ENCODE results near the gene SLCO3A1. TPM values are rescaled to one million over a fixed set of nuclear protein-coding genes. Genes with fewer than 3 reads are reported as not detected.

Gene SLCO3A1
- total RNA-seq, 1 donor from 2014 or later: 65.8 TPM

DNA sequence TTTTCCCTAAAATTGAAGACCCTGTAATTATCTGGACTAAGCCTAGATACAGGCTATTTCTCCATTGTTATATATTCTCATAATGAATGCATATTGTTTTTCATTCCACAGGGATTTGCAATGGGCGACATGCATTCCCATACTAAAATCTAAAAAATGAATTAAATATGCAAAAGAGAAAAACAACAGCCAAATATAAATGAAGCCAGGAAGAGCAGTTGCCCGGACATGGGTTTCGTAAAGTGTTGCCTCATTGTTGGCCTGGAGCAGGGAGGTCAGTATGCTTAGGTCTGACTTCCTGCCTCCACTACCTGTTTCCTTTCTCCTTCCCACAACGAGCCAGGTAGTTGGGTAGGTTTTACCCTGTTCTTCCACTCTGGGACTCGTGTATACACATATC lies 27.1 kb upstream of the SLCO3A1 start:
- no peak overlapping the region for H3K27ac ChIP-seq
- DNase-seq (ENCODE audit: extremely low spot score in 2 of 2): no peak
- no peaks in the 10 kb centered on the region for H3K9me3 ChIP-seq
- H3K36me3 ChIP-seq: no peaks in the 10 kb centered on the region
- no peak overlapping the region for H3K4me3 ChIP-seq
- H3K27me3 ChIP-seq: no peaks in the 10 kb centered on the region
- no peaks in the 10 kb centered on the region for H3K4me1 ChIP-seq
- TF ChIP-seq, protein P1, sequence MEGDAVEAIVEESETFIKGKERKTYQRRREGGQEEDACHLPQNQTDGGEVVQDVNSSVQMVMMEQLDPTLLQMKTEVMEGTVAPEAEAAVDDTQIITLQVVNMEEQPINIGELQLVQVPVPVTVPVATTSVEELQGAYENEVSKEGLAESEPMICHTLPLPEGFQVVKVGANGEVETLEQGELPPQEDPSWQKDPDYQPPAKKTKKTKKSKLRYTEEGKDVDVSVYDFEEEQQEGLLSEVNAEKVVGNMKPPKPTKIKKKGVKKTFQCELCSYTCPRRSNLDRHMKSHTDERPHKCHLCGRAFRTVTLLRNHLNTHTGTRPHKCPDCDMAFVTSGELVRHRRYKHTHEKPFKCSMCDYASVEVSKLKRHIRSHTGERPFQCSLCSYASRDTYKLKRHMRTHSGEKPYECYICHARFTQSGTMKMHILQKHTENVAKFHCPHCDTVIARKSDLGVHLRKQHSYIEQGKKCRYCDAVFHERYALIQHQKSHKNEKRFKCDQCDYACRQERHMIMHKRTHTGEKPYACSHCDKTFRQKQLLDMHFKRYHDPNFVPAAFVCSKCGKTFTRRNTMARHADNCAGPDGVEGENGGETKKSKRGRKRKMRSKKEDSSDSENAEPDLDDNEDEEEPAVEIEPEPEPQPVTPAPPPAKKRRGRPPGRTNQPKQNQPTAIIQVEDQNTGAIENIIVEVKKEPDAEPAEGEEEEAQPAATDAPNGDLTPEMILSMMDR (IDR thresholded peaks at IDR 0.05): no peak
- TF ChIP-seq POLR2A (IDR thresholded peaks at IDR 0.05) (no peak), POLR2AphosphoS5 (IDR thresholded peaks at IDR 0.05; ENCODE audit: insufficient read depth in 1 of 2, low read depth in 1 of 2) (no peak)
- intact Hi-C loops (cut with DNase I): no loop called here

DNA sequence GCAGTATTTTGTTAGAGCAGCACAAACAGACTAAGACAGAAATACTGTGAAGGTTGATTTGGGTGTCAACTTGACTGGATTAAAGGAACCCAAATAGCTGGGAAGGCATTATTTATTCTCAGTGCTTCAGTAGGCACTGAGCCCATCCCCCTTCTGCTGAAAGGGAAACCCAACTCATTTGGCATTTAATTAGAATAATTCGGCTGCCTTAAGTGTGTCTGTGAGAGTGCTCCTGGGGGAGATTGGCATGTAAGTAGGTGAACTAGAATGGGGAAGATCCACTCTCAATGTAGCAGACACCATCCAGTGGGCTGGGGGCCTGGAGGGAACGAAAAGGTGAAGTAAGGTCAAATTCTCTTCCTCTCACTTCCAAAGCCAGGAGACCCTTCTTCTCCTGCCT lies 20.5 kb upstream of the SLCO3A1 start:
- Histone ChIP-seq H3K4me1 (no peaks in the 10 kb centered on the region), H3K36me3 (no peaks in the 10 kb centered on the region), H3K27ac (no peak overlapping the region), H3K9me3 (no peaks in the 10 kb centered on the region), H3K4me3 (no peak overlapping the region), H3K27me3 (no peaks in the 10 kb centered on the region)
- intact Hi-C loops (cut with DNase I): no loop called here
- TF ChIP-seq, protein P1 (IDR thresholded peaks at IDR 0.05): no peak
- no peak for TF ChIP-seq POLR2A (IDR thresholded peaks at IDR 0.05)
- no peak for TF ChIP-seq POLR2AphosphoS5 (IDR thresholded peaks at IDR 0.05; ENCODE audit: insufficient read depth in 1 of 2, low read depth in 1 of 2)
- no peak for DNase-seq (ENCODE audit: extremely low spot score in 2 of 2)

DNA sequence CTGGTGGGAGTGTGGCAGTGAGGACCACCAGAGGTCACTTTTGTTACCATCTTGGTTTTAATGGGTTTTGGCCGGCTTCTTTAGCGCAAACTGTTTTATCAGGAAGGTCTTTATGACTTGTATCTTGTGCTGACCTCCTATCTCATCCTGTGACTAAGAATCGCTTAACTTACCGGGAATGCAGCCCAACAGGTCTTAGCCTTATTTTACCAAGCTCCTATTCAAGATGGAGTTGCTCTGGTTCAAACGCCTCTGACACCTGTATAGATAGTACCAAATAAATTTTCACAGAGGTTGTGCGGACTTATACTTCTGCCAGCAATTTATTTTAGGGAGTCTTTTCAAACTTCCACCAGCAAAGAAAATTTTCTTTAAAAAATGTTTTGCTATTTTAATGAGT lies 13.6 kb upstream of the SLCO3A1 start:
- Histone ChIP-seq H3K4me1 (no peaks in the 10 kb centered on the region), H3K4me3 (no peak overlapping the region), H3K36me3 (no peaks in the 10 kb centered on the region), H3K27ac (no peak overlapping the region), H3K9me3 (peaks cover 6% of the 10 kb centered on the region), H3K27me3 (no peaks in the 10 kb centered on the region)
- intact Hi-C loops (cut with DNase I): no loop called here
- DNase-seq (ENCODE audit: extremely low spot score in 2 of 2): no peak
- TF ChIP-seq POLR2AphosphoS5 (IDR thresholded peaks at IDR 0.05; ENCODE audit: insufficient read depth in 1 of 2, low read depth in 1 of 2) (no peak), POLR2A (IDR thresholded peaks at IDR 0.05) (no peak)
- TF ChIP-seq, protein P1 (IDR thresholded peaks at IDR 0.05): no peak

DNA sequence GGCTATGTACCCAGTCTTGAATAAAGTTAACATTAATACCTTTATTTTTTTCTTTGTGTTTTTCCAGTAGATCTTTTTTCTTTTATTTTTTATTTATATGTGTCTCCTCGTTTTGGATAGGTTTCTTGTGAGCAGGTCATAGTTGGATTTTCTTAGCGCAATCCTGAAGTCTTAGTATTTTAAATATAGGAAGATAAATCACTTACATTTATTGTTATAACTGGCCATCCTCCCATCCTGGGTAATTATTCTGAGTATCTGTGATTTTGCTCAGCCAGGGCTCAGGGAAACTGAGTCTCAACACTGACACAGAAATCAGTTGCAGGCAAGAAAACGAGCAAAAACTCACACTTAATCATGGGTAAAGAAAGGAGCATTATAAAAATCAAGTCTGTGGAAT lies 11.6 kb upstream of the SLCO3A1 start:
- intact Hi-C loops (cut with DNase I): no loop called here

DNA sequence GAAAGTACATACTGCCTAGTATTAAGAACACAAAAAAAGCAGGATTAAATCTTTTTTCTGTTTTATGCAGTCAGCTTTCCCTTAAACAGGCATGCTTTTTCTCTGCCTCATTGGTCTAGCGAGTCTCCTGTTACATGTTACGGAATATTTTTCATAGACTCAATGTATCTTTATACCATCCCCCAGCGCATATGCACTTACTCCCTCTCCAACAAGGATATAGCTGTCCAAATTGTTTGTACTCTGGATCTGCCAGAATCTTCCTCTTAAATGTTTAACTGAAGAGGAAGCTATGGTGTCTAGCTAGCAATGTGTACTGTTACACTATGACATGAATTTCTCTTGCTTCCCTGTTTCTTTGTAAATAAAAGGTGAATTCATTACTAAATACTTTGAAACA lies 9.2 kb upstream of the SLCO3A1 start:
- no peak overlapping the region for H3K4me3 ChIP-seq
- peaks cover 6% of the 10 kb centered on the region for H3K9me3 ChIP-seq
- intact Hi-C loops (cut with DNase I): no loop called here
- DNase-seq (ENCODE audit: extremely low spot score in 2 of 2): no peak
- H3K4me1 ChIP-seq: no peaks in the 10 kb centered on the region
- TF ChIP-seq POLR2AphosphoS5 (IDR thresholded peaks at IDR 0.05; ENCODE audit: insufficient read depth in 1 of 2, low read depth in 1 of 2) (no peak), POLR2A (IDR thresholded peaks at IDR 0.05) (no peak)
- TF ChIP-seq, protein P1 (IDR thresholded peaks at IDR 0.05): no peak
- no peak overlapping the region for H3K27ac ChIP-seq
- H3K27me3 ChIP-seq: no peaks in the 10 kb centered on the region
- H3K36me3 ChIP-seq: no peaks in the 10 kb centered on the region

More for the DNA sequence above, 11.6 kb upstream of the SLCO3A1 start:
- Histone ChIP-seq H3K27me3 (no peaks in the 10 kb centered on the region), H3K4me1 (no peaks in the 10 kb centered on the region), H3K4me3 (no peak overlapping the region), H3K27ac (no peak overlapping the region), H3K9me3 (peaks cover 6% of the 10 kb centered on the region), H3K36me3 (no peaks in the 10 kb centered on the region)
- DNase-seq (ENCODE audit: extremely low spot score in 2 of 2): no peak
- TF ChIP-seq, protein P1 (IDR thresholded peaks at IDR 0.05): no peak
- no peak for TF ChIP-seq POLR2AphosphoS5 (IDR thresholded peaks at IDR 0.05; ENCODE audit: insufficient read depth in 1 of 2, low read depth in 1 of 2)
- TF ChIP-seq POLR2A (IDR thresholded peaks at IDR 0.05): no peak
